WERI-Rb-1 (cell line): ENCODE data around the gene DCLK1.

ENCODE experiments used
- DNase-seq: peaks from one replicate; pipeline ENCODE4 v3.0.0-alpha.2; 2020
- H3K27ac ChIP-seq: fragments of 250-450 bp; sonication (Bioruptor Pico); 2 replicates; pipeline ENCODE4 v1.5.1; 2020; ENCODE audit warnings: mild to moderate bottlenecking, moderate library complexity
- H3K27me3 ChIP-seq: fragments of 250-450 bp; sonication (Bioruptor Pico); 2 replicates; pipeline ENCODE4 v1.5.1; 2021; ENCODE audit warnings: mild to moderate bottlenecking, low read depth, moderate library complexity; ENCODE audit not compliant: insufficient read depth, severe bottlenecking
- H3K36me3 ChIP-seq: fragments of 250-450 bp; sonication (Bioruptor Pico); 2 replicates; pipeline ENCODE4 v1.5.1; 2020; ENCODE audit warnings: mild to moderate bottlenecking, moderate library complexity
- H3K4me3 ChIP-seq: 2 replicates; pipeline ENCODE4 v1.5.1; 2011; ENCODE audit warnings: low read depth, mild to moderate bottlenecking, control low read depth, low read length
- H3K9me3 ChIP-seq: fragments of 250-450 bp; sonication (Bioruptor Pico); 2 replicates; pipeline ENCODE4 v1.5.1; 2021; ENCODE audit warnings: mild to moderate bottlenecking, moderate library complexity; ENCODE audit not compliant: severe bottlenecking
- CTCF ChIP-seq: IDR thresholded peaks from 2 replicates; pipeline ENCODE4 v1.5.1; 2011; ENCODE audit warnings: low read depth, mild to moderate bottlenecking, control low read depth, inconsistent platforms, low read length

Gene DCLK1

GRCh38 chr13:35964863-35965180 is 166.4 kb downstream of the DCLK1 start:
- Histone ChIP-seq H3K9me3 (no peaks in the 10 kb centered on the region), H3K36me3 (no peaks in the 10 kb centered on the region), H3K4me3 (no peak overlapping the region), H3K27me3 (no peaks in the 10 kb centered on the region), H3K27ac (no peak overlapping the region)
- no peak for TF ChIP-seq CTCF
- no peak for DNase-seq

DNA sequence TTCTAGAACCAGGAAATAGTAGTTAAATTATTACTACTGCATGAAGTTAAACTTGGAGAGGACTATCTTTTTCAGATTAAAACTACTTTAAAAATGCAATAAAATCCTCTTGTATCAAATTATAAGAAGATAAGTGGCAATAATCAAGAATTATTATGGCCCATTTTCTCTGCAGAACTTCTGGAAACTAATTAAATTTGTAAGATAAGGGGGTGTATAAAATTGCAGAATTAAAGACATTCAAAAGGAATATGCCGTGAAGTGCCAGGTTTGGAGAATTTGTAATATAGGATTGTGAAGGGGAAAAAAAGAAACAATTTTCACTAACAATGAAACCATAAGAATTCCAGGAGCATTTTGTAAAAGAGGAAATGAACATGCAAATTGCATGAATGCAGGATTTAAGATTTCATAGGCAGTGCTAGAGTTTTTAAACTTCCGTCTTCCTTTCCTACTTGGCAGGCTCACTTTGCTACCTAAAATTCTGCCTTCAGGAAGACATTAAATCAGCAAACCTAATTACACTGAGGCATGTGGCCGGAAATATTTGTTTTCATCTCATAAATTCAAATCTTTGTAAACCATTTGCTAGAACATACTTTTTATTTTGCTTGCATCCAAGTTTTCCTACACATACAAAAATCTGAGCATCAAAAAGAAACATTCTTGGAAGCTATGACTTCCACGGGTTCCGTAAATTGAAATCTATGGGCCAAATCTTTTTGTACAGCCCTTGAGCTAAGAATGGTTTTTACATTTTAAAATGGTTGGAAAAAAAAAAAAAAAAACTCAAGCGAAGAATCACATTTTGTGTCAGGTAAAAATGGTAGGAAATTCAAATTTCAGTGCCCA is 166.9 kb downstream of the DCLK1 start:
- no peaks in the 10 kb centered on the region for H3K9me3 ChIP-seq
- DNase-seq: no peak
- no peaks in the 10 kb centered on the region for H3K27me3 ChIP-seq
- no peak for TF ChIP-seq CTCF
- no peaks in the 10 kb centered on the region for H3K36me3 ChIP-seq
- H3K4me3 ChIP-seq: no peak overlapping the region
- no peak overlapping the region for H3K27ac ChIP-seq

- no peaks in the 10 kb centered on the region for H3K27me3 ChIP-seq
- H3K9me3 ChIP-seq: no peaks in the 10 kb centered on the region
- no peak overlapping the region for H3K4me3 ChIP-seq
- no peaks in the 10 kb centered on the region for H3K36me3 ChIP-seq
- TF ChIP-seq CTCF: no peak
- DNase-seq: no peak
- H3K27ac ChIP-seq: no peak overlapping the region
Measured at GRCh38 chr13:35961461-35962220, 169.5 kb downstream of the DCLK1 start.

DNA sequence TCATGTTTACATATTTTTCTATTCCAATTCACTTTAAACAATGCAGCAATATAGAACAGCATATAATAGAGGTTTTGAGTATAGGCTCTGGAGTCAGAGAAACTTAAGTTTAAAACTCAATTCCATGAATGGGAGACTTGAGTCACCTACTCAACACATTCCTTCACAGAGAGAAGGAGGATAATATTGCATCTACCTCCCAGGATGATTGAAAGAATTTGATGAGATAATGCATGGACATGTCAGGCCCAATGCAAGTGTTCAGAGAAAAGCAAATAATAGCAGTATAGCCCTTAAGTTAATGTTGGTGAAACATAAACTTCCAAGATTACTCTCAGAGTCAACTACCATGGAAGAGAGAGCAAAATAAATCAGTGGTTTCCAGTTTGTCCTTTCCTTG is 170.2 kb downstream of the DCLK1 start:
- Histone ChIP-seq H3K36me3 (no peaks in the 10 kb centered on the region), H3K9me3 (no peaks in the 10 kb centered on the region), H3K4me3 (no peak overlapping the region), H3K27ac (no peak overlapping the region), H3K27me3 (no peaks in the 10 kb centered on the region)
- no peak for TF ChIP-seq CTCF
- DNase-seq: no peak

- Histone ChIP-seq H3K9me3 (no peaks in the 10 kb centered on the region), H3K4me3 (no peak overlapping the region), H3K27me3 (no peaks in the 10 kb centered on the region), H3K27ac (no peak overlapping the region), H3K36me3 (no peaks in the 10 kb centered on the region)
- no peak for DNase-seq
- no peak for TF ChIP-seq CTCF
Measured at GRCh38 chr13:35957996-35958395, 173.2 kb downstream of the DCLK1 start.
